ENCODE results near the gene CEBPA. TPM values are rescaled to one million over a fixed set of nuclear protein-coding genes. Genes with fewer than 3 reads are reported as not detected.

CEBPA gene
- total RNA-seq, 2 experiments from 2014 or later: 0.23 TPM; not detected in 1

Other genes with a start within 250 kb of the CEBPA start
- gene RHPN2, start 237.6 kb downstream of the CEBPA start, total RNA-seq: 1 to 10 TPM; 1.3 to 2.4 TPM
- 10 to 100 TPM; 13.7 to 15.4 TPM for gene GPATCH1, start 221.4 kb downstream of the CEBPA start, total RNA-seq
- gene WDR88, start 170.4 kb downstream of the CEBPA start, total RNA-seq: not detected
- under 1 TPM in 1 of 2 experiments, not detected in 1; 0.30 TPM for gene LRP3, start 108.2 kb downstream of the CEBPA start, total RNA-seq
- gene SLC7A10, start 76.7 kb downstream of the CEBPA start, total RNA-seq: not detected
- gene CEBPG, start 71.2 kb upstream of the CEBPA start, total RNA-seq: 10 to 100 TPM; 22.2 to 27.1 TPM
- 10 to 100 TPM; 14.9 to 20.3 TPM for gene PEPD, start 219.3 kb upstream of the CEBPA start, total RNA-seq